DMS153 (cell line): ENCODE data around the gene SPAG8.

Experiments
- DNase-seq: peaks from one replicate; lab custom pipeline; 2025; lab: John Stamatoyannopoulos, UW

SPAG8 gene, protein sequence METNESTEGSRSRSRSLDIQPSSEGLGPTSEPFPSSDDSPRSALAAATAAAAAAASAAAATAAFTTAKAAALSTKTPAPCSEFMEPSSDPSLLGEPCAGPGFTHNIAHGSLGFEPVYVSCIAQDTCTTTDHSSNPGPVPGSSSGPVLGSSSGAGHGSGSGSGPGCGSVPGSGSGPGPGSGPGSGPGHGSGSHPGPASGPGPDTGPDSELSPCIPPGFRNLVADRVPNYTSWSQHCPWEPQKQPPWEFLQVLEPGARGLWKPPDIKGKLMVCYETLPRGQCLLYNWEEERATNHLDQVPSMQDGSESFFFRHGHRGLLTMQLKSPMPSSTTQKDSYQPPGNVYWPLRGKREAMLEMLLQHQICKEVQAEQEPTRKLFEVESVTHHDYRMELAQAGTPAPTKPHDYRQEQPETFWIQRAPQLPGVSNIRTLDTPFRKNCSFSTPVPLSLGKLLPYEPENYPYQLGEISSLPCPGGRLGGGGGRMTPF

DNA sequence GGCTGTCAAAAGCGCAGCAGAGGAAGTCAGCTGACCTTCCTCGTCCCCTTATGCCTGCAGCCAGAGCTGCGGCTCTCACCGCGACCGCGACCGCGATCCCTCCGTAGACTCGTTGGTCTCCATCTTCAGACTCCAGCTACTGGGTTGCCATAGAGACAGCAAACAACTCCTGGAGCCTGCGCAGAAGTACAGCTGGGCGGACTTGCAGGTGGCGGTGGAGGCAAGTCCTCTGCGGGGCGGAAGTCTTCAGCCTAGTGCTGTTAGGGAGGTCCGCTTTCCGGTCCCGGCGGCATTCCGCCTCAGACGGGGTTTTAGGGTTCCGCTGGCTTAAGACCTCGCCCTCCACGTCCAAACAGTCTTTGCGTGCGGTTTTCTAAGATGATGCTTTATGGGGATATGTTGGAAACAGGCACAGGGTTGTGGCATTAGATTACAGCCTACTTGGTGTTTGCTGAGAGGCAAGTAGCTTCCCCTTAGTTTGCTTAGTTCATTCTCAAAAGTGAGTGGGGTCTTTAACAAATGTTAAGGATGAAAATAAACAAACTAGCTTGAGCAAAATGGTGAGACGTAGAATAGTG is at the start of gene SPAG8:
Gene SPAG8 (minus strand): TSS at position 238 of the 578 bp plus-strand sequence. CDS start 115 bp downstream, at position 123.
- peak; percentile 94 for DNase-seq

DNA sequence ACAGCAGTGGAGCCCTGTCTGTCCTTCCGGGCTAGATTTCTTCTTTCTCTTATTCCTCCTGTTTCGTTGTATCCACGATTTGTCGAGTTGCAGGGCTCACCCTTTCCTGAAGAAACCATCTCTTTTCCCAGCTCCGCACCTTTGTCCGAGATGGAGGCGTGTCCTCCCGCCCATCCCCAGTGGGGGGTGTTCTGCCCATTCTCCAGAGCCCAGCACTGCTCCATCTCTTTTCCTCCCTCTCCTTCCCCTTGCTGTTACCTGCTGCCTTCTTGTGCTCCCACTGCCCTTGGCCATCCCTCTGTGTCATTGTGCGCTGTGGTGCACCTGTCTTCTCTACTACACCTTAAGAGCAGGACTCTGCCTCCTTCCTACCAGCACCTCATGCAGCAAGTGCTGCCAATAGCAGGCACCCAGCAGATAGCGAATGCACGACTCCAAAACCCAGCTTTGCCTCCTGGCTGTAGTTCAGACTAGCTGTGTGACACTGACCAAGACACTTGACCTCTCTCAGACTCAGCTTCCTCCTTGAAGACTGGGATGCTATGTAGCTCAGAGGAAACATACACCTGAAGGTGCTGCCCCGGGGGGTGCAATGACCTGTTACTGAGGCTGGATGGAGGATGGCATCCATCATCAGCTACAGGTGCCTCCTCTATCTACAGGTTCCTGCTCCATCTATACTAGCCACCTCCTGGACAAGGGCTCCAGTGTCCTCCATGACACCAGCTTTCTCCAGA is 49.3 kb upstream of the SPAG8 start:
- DNase-seq = no peak

DNA sequence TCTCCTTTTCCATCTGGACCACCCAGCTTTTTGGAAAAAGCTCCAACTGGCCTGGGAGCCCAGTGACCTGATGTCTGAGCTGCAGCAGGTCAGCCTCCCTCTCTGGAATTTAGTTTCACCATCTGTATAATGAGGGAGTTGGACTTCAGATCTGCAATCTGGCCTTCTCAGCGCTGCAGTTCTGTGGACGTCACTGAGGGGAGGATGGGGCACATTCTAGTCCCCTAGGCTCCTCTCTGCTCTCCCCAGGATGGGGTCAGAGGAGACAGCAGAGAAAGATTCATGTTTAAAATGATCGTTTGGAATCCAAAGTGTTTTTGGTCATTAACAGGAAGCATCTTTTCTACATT is 47.9 kb upstream of the SPAG8 start:
- DNase-seq = no peak

DNA sequence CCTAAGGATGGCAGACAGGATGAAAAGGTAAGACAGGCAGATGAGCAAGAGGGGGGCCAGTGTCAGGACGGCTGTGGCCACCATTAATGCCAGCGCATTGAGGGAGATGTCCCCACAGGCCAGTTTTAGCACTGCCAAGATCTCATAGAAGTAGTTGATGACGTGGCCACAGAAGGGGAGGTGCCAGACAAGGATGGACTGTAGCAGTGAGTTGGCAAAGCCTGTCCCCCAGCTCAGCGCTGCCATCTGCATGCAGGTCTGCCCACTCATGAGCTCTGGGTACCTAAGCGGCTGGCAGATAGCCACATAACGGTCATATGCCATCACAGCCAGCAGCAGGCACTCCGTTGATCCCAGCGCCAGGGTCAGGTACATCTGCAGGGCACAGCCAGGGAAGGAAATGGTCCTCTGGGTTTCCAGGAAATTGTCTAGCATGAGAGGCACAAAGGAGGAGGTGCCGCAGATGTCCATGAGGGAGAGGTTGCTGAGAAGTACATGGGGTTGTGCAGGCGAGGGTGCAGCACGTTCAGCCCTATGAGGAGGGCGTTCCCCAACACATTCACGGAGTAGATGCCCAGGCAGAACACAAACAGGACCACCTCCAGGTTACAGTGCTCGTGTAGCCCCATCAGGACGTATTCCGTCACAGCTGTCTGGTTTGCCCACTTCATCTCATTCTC is 47.4 kb upstream of the SPAG8 start:
- no peak for DNase-seq

DNA sequence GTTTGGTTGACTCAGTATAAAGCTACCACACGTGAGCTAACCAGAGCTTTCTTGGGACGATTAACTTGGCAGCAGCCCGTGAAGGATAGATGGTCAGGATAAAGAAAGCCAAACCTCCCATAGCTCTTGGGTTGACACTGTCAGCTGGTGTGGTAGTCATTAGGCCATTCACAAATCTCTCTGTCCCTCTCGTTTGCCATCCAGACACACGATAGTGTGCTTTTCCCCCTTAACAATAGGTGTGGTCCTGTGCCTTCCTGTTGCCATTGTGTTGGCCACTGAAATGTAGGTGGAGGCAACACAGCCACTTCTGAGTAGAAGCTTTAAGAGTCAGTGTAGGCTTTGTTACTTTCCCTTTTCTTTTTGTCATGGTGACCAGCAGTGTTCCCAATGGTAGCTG is 46.4 kb upstream of the SPAG8 start:
- no peak for DNase-seq

DNA sequence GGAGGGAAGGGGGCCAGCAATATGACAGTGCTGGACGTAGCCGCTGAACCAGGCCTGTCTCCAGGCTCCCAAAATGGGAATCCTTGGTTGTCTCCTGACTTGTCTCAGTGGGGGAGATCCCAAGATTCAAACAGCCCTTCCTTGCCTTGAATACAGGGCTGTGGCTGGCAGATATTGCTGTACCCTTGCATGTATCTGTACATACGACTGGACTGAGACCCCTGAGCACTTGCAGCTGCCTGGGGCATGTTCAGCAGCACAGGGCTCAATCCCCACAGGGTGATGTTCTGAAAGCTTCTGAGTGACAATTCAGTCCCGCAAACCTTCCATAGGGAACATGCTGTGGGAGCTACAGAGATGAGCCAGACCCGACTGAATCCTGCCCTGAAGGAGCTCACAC is 44.8 kb upstream of the SPAG8 start:
- DNase-seq = no peak

DNA sequence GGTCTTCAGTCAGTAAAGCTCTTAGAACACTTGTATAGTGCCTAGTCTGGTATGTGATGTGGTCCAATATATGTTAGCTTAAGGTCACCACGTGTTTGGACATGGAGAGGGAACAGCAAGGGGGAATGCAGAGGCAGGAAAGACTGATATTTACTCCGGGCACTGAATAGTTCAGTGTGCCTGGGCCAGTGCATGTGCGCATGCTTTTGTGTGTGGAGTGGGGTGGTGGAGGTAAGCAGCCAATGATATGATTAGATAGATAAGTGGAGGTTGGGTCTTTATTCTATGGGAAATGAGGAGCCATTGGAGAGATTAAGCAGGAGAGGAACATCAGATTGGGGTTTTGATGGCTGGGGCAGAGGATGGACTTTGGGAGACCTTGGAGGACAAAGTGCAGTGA is 44.1 kb upstream of the SPAG8 start:
- DNase-seq = no peak

DNA sequence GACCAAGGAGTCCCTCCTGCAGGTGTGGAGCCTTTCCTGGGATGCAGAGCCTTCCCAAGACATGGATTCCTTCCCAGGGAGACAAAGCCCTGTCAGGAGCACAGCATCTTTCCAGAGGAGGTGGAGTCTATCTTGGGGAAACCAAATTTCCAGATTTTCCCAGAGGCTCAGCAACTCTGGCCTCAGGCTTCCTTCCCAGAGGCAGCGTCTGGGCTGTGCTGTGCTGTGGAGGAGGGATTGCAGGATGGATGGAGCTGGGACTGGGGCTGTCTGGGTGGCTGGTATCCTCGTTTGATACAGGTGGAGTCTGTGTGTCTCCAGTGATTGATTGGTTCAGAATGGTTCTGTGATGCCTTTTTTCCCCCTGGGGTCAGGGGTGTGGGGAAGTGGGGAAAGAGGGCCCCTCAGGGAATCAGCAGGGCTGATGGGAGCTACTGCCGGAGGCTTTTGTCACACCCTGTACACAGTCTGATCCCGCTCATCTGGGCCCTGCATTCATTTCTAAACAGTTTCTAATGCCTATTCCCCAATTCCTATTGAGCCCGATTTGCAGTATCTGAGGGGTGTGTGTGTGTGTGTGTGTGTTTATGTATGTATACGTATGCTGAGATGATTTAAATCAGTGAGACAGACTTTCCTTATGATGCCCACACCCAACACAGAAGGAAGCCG is 42.2 kb upstream of the SPAG8 start:
- DNase-seq = no peak

DNA sequence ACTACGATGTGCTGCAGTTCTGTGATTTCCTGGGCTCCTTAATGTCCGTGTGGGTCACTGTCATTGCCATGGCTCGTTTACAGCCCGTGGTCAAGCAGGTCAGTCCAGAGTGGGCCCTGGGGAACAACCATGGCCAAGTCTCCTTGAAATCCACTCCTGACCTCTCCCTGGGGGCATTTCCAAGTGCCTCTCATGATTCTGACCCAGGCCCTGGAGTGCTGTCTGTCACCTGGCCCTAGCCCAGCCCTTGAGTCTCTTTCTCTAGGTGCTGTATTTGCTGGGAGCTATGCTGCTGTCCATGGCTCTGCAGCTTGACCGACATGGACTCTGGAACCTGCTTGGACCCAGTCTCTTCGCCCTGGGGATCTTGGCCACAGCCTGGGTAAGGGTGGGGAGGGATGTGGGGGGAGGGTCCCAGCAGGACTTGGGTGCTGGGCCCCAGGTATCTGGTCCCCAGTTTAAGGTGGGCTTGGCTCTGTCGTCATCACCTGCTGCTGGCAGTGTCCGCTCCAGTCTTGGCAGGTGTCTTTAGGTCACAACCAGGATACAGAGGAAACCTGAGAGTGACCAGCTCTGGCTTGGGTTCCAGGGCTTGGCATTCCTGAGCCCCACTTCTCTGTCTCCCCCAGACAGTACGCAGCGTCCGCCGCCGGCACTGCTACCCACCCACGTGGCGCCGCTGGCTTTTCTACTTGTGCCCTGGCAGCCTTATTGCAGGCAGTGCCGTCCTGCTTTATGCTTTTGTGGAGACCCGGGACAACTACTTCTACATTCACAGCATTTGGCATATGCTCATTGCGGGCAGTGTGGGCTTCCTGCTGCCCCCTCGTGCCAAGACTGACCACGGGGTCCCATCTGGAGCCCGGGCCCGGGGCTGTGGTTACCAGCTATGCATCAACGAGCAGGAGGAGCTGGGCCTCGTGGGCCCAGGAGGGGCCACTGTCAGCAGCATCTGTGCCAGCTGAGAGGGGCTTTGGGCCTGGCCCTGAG is 41.1 kb upstream of the SPAG8 start:
- DNase-seq = no peak

DNA sequence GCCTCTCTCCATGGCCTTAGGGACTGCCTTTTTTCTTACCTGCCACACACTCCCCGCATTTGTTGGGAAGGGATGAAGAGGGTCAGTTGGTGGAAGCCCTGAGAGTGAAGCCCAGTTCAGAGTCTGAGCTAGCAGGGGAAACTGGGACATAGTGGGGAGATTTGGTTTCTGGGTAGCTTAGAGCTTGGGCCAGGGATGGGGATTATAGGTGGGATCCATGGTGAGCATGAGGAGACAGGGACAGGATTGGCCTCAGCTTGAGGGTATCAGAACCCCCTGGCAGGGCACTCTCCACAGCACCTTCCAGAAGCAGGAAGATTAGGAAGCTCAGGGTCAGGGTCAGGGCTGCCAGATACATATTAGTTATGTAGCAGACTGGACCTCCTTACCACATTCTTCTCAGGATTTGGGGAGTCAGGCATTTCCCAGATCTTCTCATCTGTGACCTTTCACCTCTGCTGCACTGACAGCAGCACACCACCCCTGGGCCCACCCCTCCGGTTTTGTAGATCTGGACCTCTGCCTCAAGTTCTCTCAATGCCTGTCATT is 40.3 kb upstream of the SPAG8 start:
- DNase-seq = no peak

DNA sequence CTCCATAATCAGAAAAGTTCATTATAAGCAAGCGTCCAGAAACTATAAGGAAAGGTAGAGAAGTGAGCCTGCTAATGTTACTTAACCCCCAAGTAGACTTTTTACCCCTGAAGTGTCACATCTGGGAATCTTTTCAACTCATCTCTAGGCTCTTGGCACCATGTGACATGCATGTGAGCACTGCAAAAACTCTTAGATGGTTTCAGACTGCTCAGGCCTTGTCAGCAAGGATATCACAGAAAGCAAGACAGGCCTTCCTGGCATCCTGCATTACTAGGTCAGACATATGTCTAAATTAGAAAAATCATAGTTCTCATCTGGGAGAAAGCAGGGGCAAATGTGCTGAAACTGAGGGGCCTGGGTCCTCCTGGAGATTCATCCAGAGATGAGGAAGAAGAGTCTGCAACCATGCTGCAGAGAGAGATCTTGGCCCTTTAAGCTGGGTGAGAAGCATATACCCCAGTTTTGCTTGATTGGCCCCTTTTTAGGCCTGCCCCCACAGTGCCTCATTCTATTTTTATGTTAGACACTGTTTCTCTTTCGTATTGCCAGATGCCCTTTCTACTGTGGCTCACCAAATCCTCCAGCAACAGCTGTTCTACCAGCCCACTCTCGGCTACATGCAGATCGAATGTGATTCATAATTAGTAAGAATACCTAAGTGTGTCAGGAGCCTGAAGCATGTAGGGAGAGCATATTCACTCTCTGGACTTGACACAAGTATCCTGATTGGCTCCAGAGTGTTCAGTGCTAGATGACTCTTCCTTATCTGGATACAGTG is 35.9 kb upstream of the SPAG8 start:
- no peak for DNase-seq

DNA sequence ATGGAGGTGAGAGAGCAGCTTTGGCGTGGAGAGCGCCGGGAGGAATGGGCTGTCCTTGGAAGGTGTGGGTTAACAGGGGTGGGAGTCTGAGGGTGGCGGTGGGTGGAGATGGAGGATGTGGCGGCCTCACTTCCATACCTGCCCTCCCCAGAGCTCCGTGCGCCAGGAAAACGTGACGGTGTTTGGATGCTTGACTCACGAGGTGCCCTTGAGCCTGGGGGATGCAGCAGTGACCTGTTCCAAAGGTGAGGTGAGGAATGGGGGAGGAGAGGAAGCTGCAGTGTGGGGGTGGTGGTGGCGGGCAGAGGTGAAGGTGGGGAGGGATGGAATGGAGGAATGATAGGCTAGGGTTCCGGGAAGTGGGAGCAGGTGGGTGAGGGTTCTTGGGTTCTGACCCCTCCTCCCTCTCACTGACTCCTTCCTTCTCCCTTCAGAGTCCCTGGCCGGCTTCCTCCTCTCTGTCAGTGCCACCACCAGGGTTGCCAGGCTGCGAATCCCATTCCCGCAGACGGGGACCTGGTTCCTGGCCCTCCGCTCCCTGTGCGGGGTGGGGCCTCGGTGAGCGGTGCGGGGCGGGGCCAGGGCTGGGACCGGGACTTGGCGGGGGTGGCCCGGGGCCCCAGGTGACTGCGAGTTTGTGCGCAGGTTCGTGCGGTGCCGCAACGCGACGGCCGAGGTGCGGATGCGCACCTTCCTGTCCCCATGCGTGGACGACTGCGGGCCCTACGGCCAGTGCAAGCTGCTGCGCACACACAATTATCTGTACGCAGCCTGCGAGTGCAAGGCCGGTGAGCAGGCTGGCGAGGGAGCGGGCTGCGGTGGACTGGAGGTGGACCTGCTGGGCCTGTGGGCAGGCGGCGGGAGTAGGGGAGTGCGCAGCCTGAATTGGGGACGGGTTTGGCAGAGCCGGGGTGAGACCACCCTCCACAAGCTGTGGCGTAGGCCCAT is 34.0 kb upstream of the SPAG8 start:
- DNase-seq = no peak

DNA sequence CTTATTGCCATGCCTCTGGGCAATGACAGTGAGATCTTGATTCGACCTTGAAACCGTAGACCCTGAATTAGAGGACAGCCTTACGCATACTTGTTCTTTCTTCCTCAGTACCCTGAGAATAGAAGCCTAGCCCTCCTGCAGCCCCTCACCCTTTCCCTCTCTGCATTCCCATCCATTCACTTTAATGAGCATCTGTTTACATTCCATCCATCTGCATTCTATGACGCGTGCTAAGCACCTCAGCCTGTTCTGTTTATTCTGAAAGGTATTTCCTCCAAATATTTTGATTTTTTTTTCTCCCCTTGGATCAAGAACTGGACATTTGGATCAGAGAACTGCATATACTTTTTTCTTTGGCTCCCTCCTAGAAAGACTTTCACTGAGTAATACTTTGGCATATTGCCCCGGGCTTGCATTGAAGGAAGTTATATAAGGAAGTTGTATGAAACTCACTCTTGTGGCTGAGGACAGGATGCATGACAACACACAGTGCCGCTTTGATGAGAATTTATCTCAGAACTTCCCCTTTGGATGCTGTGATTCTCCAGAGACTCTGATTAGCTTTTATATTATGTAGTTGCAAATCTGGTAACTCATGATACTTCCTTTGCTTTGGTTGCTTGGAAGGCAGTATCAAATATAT is 32.7 kb upstream of the SPAG8 start:
- DNase-seq = peak; percentile 26

DNA sequence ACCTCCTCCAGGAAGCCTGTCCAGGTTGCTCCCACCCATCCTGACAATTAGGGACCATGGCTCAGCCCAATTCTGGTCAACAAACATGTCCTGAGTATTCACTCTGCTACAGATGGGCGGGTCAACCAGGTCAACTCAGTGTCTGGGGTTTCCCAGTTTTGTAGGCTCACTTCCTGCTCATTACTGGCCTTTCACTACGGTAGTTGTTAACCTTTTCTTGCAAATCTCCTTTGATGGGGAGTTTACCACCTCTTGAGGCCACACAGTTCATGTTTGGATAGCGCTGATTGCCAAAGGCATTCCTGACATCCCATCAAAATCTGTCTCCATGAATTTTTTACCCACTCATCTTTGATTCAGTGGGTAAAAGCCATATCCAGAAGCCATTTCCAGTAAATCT is 30.7 kb upstream of the SPAG8 start:
- no peak for DNase-seq

DNA sequence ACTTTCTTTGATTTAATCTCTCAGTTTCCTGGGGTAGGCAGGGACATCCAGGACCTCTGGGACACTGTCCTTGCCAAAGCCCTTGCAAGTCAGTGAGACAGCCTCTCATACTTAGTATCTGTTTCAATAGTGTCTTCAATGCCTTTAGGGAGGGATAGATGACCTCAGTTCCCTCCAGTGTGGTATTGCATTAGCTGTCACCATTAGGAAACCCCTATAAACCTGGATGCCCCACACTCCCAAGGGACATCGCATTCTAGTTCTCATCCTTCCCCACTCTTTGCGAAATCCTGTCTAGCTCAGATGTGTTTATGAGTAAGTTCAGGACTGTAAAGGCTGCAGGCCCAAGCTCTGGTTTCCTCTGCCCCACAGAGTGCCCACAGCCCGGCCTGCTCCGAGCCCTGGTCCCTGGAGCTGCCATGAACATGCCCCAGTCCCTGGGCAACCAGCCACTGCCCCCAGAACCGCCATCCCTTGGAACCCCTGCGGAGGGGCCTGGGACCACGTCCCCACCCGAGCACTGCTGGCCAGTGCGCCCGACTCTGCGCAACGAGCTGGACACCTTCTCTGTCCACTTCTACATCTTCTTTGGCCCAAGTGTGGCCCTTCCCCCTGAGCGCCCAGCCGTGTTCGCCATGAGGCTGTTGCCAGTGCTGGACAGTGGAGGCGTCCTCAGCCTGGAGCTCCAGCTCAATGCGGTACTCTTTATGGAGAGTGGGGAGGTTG is 30.1 kb upstream of the SPAG8 start:
- no peak for DNase-seq

DNA sequence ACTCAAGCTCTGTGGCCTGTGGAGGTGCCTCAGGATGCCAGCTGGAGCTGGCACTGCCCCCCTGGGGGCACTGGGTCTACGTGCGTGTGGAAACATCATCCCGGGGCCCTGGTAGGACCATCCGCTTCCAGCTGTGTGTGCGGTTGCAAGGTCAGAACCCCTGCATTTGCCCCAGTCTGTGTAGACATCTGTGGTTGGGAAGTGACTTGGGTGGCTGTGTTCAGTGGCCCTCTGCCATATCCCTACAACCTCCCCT is 29.5 kb upstream of the SPAG8 start:
- DNase-seq = no peak

DNA sequence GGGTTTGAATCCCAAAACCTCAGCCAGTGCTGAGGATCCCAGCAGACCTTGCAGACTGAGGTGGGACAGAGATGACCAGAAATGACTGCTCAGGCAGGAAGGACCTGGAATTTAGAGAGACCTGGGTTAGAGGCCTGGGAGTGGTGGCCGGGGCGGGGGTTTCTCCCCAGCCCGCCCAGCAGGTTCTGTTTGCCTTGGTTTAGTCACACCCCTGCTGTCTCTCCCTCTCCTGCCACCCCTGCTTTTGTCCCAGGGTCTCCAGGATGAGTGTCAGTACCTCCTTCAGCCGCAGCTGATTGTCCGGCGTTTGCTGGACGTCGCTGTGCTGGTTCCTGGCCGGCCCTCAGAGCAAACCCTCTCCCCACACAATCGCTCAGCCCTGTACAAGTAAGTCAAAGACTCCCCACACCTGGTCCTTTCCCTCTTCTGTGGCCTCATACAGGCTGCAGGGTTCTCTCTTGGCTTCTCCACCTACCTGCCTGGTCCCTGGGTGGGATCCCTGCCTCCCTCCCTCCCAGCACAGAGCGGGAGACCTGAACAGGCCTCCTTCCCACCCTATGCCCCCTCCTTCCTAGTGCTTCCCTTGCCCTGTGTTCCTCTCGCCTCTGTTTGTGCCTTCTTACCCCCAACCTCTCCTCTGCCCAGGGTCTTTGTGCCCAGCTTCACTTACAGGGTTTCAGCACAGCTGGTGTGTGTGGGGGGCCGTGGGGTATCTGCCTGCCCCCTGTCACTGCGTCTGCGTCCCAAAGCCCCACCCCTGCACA is 29.0 kb upstream of the SPAG8 start:
- no peak for DNase-seq
